Osteoblast (primary cell): ENCODE results near the gene ENDOG. TPM values are rescaled to one million over a fixed set of nuclear protein-coding genes. Genes with fewer than 3 reads are reported as not detected.

Experiments used
- DNase-seq: peaks from one replicate; pipeline ENCODE4 v3.0.0; 2011; ENCODE audit warnings: low spot score, mixed read lengths; ENCODE audit not compliant: insufficient read length; ENCODE audit errors: missing footprints
- H2AFZ ChIP-seq: 2 replicates; pipeline ENCODE4 v1.6.0; 2011; ENCODE audit warnings: mild to moderate bottlenecking, low read length
- H3K27ac ChIP-seq: 2 replicates; pipeline ENCODE4 v1.5.1; 2011; ENCODE audit warnings: mild to moderate bottlenecking, low read depth, low read length, moderate library complexity
- H3K27me3 ChIP-seq: 2 replicates; pipeline ENCODE4 v1.6.0; 2012; ENCODE audit warnings: mild to moderate bottlenecking, control low read depth, inconsistent platforms, low read length, moderate library complexity; ENCODE audit not compliant: insufficient read depth
- H3K36me3 ChIP-seq: 2 replicates; pipeline ENCODE4 v1.5.1; 2011; ENCODE audit warnings: mild to moderate bottlenecking, low read length, control low read depth, moderate library complexity; ENCODE audit not compliant: insufficient read depth
- H3K4me1 ChIP-seq: 2 replicates; pipeline ENCODE4 v1.5.1; 2011; ENCODE audit warnings: mild to moderate bottlenecking, low read length, control low read depth, moderate library complexity; ENCODE audit not compliant: insufficient read depth
- H3K4me2 ChIP-seq: 2 replicates; pipeline ENCODE4 v1.6.0; 2011; ENCODE audit warnings: mild to moderate bottlenecking, low read length; ENCODE audit not compliant: insufficient read depth
- H3K4me3 ChIP-seq: fragments of 200-600 bp; sonication (generic); 3 replicates; pipeline ENCODE4 v1.5.1; 2012; ENCODE audit warnings: mild to moderate bottlenecking, low read length, inconsistent platforms; ENCODE audit not compliant: insufficient read depth
- H3K79me2 ChIP-seq: 2 replicates; pipeline ENCODE4 v1.6.0; 2012; ENCODE audit warnings: mild to moderate bottlenecking, low read length, control low read depth, inconsistent platforms; ENCODE audit not compliant: insufficient read depth
- H3K9me3 ChIP-seq: 2 replicates; pipeline ENCODE4 v1.5.1; 2011; ENCODE audit warnings: low read depth, low read length, control low read depth
- H4K20me1 ChIP-seq: 2 replicates; pipeline ENCODE4 v1.6.0; 2012; ENCODE audit warnings: mild to moderate bottlenecking, low read length, control low read depth; ENCODE audit not compliant: insufficient read depth
- CTCF ChIP-seq: IDR thresholded peaks from 2 replicates; pipeline ENCODE4 v1.5.1; 2011; ENCODE audit warnings: mild to moderate bottlenecking, low read depth, low read length, moderate library complexity; ENCODE audit errors: extremely low read depth
- total RNA-seq: library from RNA; depleted of rRNA; stranded (reverse); fragments of >200 nt; gene quantifications from 2 replicates; pipeline ENCODE4 v1.2.3, GENCODE V29; 2012

The ENDOG gene
- total RNA-seq, 1 donor = 17.4 TPM

DNA sequence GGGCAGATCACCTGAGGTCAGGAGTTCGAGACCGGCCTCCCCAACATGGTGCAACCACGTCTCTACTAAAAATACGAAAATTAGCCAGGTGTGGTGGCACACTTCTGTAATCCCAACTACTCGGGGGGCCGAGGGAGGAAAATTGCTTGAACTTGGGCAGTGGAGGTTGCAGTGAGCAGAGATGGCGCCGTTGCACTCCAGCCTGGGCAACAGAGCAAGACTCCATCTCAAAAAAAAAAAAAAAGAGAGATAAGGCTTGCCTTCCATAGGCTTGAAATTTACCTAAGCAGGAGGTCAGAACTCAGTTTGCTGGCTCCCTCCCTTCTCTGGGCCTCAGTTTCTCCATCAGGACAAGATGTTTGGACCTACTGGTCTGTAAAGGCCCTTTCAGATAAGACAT, 10.0 kb downstream of the ENDOG start:
- no peak overlapping the region for H3K27ac ChIP-seq
- H4K20me1 ChIP-seq = no peaks in the 10 kb centered on the region
- H3K9me3 ChIP-seq = no peaks in the 10 kb centered on the region
- no peak for DNase-seq
- no peaks in the 10 kb centered on the region for H3K27me3 ChIP-seq
- peaks cover 9% of the 10 kb centered on the region for H3K4me1 ChIP-seq
- H3K36me3 ChIP-seq = peaks cover 32% of the 10 kb centered on the region
- peak overlapping the region; percentile 89 for H3K4me2 ChIP-seq
- H3K4me3 ChIP-seq = no peak overlapping the region
- TF ChIP-seq CTCF = no peak
- H3K79me2 ChIP-seq = peaks cover 17% of the 10 kb centered on the region
- H2AFZ ChIP-seq = no peak overlapping the region

DNA sequence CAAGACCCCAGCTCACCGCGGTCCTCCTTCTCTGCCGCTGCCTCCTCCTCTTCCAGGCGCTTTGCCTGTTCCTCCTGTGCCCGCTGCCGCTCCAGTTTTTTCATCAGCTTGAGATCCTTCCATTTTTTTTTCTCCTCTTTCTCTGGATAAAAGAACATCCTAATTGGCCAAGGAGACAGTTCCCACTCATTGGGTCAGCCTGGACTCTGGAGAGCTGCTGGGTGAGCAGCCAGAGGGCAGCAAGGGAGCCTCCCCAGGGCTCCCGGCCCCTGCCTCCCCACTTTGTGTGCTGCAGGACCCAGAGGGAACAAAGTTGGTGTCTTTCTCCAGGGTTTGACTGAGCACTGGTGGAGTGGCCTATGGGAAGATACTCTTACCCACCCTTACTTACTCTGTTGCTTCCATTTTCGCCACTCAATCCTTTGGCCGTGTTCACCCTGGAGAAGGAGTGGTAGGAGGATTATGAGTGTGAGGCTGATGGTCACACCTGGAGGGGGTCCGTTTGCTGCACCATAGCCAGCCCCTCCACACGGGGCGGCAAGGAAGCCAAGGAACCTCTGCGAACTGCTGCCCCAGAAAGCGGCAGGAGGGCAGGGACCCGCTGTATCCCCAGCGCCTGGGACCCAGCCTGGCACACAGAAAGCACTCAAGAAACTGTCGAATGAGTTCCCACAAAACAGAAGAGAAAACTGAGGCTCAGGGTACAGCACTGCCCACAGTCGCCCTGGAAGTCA, 10.6 kb downstream of the ENDOG start:
- no peak for DNase-seq
- peaks cover 9% of the 10 kb centered on the region for H3K4me1 ChIP-seq
- peak overlapping the region; percentile 81 for H3K4me3 ChIP-seq
- no peak for TF ChIP-seq CTCF
- H2AFZ ChIP-seq = peak overlapping the region; percentile 81
- peak overlapping the region; percentile 52 for H3K27ac ChIP-seq
- no peaks in the 10 kb centered on the region for H3K9me3 ChIP-seq
- no peaks in the 10 kb centered on the region for H4K20me1 ChIP-seq
- peak overlapping the region; percentile 89 for H3K4me2 ChIP-seq
- peaks cover 30% of the 10 kb centered on the region for H3K36me3 ChIP-seq
- H3K27me3 ChIP-seq = no peaks in the 10 kb centered on the region
- peaks cover 17% of the 10 kb centered on the region for H3K79me2 ChIP-seq

DNA sequence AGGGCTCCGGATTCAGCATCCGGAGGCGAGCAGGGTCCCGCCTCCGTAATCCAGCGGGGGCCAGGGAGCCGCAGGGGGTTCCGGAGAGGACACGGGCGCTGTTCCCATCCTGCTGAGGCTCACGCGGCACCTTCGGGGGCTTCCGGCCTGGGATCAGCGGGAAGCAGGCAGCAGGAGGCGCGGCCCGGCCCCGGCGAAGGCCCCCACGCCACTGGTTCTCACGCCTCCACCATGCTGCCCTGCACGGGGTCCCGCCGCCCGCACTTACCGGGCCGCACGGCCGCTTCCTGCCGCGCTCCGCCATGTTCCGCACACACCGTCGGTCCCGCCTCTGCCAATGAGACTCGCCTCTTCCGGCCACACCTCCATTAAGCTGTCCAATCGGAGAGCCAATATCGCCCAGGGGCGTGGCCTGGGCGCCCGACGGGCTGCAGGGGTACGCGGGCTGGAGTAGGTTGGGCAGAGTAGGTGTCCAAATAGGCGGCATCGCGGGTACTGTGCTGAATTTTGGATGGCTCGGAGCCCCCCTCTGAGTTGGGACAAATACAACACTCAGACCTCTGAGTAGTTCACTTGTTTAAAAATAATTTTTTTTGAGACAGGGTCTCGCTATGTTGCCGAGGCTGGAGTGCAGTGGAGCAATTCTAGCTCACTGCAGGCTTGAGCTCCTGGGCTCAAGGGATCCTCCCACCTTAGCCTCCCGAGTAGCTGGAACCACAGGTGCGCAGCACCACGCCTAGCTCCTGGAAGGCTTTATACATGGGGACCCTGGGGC, 11.4 kb downstream of the ENDOG start, which contains the start of gene SPOUT1:
SPOUT1 (minus strand) TSS at position 318 of the 775 bp plus-strand sequence; CDS start at position 304, 14 bp downstream.
- H3K4me1 ChIP-seq = peaks cover 9% of the 10 kb centered on the region
- DNase-seq = peak; percentile 99
- H3K36me3 ChIP-seq = peaks cover 22% of the 10 kb centered on the region
- peak within 1 kb of the TSS; percentile 81 for H3K4me3 ChIP-seq
- peak within 1 kb of the TSS; percentile 89 for H3K4me2 ChIP-seq
- peaks cover 17% of the 10 kb centered on the region for H3K79me2 ChIP-seq
- TF ChIP-seq CTCF = no peak
- H3K27me3 ChIP-seq = no peaks in the 10 kb centered on the region
- H3K27ac ChIP-seq = peak within 1 kb of the TSS; percentile 52
- no peaks in the 10 kb centered on the region for H4K20me1 ChIP-seq
- peak within 1 kb of the TSS; percentile 81 for H2AFZ ChIP-seq
- no peaks in the 10 kb centered on the region for H3K9me3 ChIP-seq

- TF ChIP-seq CTCF = no peak
- Histone ChIP-seq H2AFZ (no peak overlapping the region), H3K4me2 (no peak overlapping the region), H3K36me3 (no peaks in the 10 kb centered on the region), H4K20me1 (no peaks in the 10 kb centered on the region), H3K27ac (no peak overlapping the region), H3K4me1 (peaks cover 7% of the 10 kb centered on the region), H3K79me2 (peaks cover 7% of the 10 kb centered on the region), H3K4me3 (no peak overlapping the region), H3K27me3 (no peaks in the 10 kb centered on the region), H3K9me3 (no peaks in the 10 kb centered on the region)
- DNase-seq = no peak
Measured at GRCh38 chr9:128833696-128834095, 15.4 kb downstream of the ENDOG start.
